Measurements from ENCODE around the gene SLC13A3. TPM values are rescaled to one million over a fixed set of nuclear protein-coding genes. Genes with fewer than 3 reads are reported as not detected.

Gene SLC13A3
- total RNA-seq, 1 experiment from 2014 or later, result 9.1 TPM

DNA sequence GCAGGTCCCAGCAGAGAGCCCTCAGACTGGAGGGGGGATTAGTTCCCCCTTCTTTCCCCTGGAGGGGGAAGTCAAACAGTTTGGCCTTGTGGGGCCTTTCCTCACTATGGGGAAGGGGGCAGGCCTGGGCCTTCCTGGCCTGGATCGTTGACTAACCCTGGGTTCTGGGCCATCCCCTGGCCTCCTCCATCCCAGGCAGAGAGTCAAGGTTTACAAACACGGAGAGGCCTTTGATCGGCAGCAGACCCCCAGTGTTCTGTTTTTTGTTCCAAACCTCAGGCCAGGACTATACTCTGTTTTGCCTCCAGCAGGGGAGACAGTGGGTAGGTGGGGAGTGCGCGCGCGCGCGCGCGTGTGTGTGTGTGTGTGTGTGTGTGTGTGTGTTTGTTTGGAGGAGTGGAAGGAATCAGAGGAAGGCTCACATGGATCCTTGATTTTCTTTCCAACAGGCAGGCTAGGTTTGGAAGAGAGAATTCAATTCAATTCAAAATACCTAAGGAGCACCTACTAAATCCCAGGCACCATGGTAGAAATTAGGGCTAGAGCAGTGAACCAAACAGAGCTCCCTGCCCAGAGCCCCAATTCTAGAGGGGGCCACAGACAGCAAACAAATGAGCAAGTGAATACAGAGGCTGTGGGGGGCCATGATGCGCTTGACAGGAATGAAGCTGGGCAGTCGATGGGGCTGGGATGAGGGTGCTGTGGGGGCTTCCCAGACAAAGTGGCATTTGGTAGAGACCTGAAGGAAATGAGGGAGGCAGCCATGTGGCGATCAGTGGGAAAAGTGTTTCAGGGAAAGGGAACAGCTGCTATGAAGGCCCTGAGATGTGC lies 23.2 kb upstream of the SLC13A3 start:
- H3K27me3 ChIP-seq (ENCODE audit: insufficient read depth, low read depth), result no peaks in the 10 kb centered on the region
- CTCF ChIA-PET, result no interaction called here
- H3K9me2 ChIP-seq (ENCODE audit: insufficient read depth), result no peaks in the 10 kb centered on the region
- no peak overlapping the region for H3K27ac ChIP-seq
- no peaks in the 10 kb centered on the region for H3K36me3 ChIP-seq (ENCODE audit: low read depth)
- intact Hi-C loops (cut with micrococcal nuclease; ENCODE audit: unreplicated experiment), result no loop called here
- no peak for TF ChIP-seq EZH2 (IDR thresholded peaks at IDR 0.05; ENCODE audit: low read depth)
- TF ChIP-seq, protein P1, sequence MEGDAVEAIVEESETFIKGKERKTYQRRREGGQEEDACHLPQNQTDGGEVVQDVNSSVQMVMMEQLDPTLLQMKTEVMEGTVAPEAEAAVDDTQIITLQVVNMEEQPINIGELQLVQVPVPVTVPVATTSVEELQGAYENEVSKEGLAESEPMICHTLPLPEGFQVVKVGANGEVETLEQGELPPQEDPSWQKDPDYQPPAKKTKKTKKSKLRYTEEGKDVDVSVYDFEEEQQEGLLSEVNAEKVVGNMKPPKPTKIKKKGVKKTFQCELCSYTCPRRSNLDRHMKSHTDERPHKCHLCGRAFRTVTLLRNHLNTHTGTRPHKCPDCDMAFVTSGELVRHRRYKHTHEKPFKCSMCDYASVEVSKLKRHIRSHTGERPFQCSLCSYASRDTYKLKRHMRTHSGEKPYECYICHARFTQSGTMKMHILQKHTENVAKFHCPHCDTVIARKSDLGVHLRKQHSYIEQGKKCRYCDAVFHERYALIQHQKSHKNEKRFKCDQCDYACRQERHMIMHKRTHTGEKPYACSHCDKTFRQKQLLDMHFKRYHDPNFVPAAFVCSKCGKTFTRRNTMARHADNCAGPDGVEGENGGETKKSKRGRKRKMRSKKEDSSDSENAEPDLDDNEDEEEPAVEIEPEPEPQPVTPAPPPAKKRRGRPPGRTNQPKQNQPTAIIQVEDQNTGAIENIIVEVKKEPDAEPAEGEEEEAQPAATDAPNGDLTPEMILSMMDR (conservative IDR thresholded peaks at IDR 0.05), result no peak
- H3F3A ChIP-seq (ENCODE audit: insufficient read depth, low read depth), result no peaks in the 10 kb centered on the region
- no peak overlapping the region for H3K4me3 ChIP-seq
- no peak overlapping the region for H2AFZ ChIP-seq
- no peak overlapping the region for H3K4me2 ChIP-seq
- BruUV-seq (replicated peaks), result no TSS peak
- POLR2A ChIA-PET (ENCODE audit: unreplicated experiment), result no interaction called here
- 0 out of 2 replicates have a peak, but pooled peaks cover 5% of the 10 kb centered on the region for H4K20me1 ChIP-seq (ENCODE audit: insufficient read depth)
- no peak for DNase-seq
- H3K79me2 ChIP-seq (ENCODE audit: low read depth), result no peaks in the 10 kb centered on the region
- H3K4me1 ChIP-seq (replicated peaks; ENCODE audit: insufficient read depth), result no peaks in the 10 kb centered on the region
- no peaks in the 10 kb centered on the region for H3K9me3 ChIP-seq (ENCODE audit: insufficient read depth, low read depth)

DNA sequence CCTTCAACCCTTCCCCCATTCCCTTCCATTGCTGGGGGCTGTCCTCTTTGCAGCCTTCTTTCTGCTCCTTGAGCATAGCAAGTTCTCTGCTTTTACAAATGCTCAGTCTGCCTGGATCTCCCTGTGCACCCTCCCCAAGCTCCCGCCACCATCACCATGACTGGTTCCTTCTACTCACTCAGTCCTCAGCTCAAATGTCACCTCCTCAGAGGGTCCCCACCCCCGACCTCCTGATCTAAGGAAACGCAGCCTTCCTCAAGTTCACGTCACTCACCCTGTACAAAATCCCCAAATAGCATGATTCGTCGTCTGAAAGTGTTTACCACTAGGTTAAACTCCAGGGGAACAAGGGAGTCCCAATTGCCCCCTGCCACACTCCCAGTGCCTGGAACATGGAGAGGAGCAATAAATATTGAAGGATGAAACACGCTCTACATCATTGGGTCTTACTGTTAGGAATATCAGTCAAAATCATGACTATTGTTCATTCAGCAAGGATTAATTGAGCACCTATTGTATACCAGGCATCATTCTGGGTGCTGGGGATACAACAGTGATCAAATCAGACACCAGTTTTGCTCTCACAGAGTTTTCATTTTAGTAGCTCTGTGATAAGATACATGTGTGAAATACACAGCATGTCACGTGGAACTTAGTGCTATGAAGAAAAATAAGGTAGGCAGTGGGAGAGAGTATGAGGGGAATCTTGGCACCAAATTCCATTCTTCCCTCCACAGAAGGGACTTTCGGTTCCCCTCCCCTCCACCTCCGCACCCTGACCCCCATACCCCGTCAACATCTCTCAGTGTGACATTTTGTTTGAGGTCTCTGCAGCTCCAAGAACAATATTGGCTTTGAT lies 22.4 kb upstream of the SLC13A3 start:
- no peak for TF ChIP-seq EZH2 (IDR thresholded peaks at IDR 0.05; ENCODE audit: low read depth)
- TF ChIP-seq, protein P1 (conservative IDR thresholded peaks at IDR 0.05), result no peak
- CTCF ChIA-PET, result no interaction called here
- Histone ChIP-seq H3K9me3 (ENCODE audit: insufficient read depth, low read depth) (no peaks in the 10 kb centered on the region), H2AFZ (no peak overlapping the region), H3K36me3 (ENCODE audit: low read depth) (no peaks in the 10 kb centered on the region), H3K27me3 (ENCODE audit: insufficient read depth, low read depth) (no peaks in the 10 kb centered on the region), H3K4me1 (replicated peaks; ENCODE audit: insufficient read depth) (no peaks in the 10 kb centered on the region), H3K4me3 (no peak overlapping the region), H4K20me1 (ENCODE audit: insufficient read depth) (0 out of 2 replicates have a peak, but pooled peaks cover 5% of the 10 kb centered on the region), H3K27ac (no peak overlapping the region), H3K4me2 (no peak overlapping the region), H3F3A (ENCODE audit: insufficient read depth, low read depth) (no peaks in the 10 kb centered on the region), H3K79me2 (ENCODE audit: low read depth) (no peaks in the 10 kb centered on the region), H3K9me2 (ENCODE audit: insufficient read depth) (no peaks in the 10 kb centered on the region)
- BruUV-seq (replicated peaks), result no TSS peak
- no peak for DNase-seq
- intact Hi-C loops (cut with micrococcal nuclease; ENCODE audit: unreplicated experiment), result no loop called here
- POLR2A ChIA-PET (ENCODE audit: unreplicated experiment), result no interaction called here

DNA sequence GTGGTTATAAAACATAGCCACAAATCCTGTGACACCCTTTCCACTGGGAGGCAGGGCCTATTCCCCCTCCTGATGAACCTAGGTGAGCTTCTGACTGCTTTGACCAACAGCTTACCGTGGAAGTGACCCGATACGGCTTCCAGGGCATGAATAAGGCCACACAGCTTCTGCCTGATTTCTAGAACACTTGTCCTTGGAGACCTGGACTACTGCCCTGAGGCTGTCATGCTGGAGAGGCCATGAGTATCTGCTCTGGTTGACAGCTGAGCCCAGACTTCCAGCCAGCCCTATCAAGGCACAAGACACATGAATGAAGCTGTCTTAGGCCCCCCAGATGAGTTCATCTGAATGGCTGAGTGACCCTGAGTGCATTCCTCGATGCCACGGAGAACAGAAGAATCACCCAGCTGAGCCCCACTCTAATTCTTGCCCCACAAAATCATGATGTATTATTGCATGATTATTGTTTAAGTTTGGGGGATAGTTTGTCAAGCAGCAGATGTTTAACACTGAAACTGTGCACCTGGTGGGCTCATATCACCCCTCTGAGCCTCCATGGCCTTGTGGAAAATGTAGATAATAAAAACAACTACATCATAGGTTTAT lies 21.4 kb upstream of the SLC13A3 start:
- H3F3A ChIP-seq (ENCODE audit: insufficient read depth, low read depth), result no peaks in the 10 kb centered on the region

More for the DNA sequence above, 21.4 kb upstream of the SLC13A3 start:
- Histone ChIP-seq H3K27ac (no peak overlapping the region), H3K9me2 (ENCODE audit: insufficient read depth) (no peaks in the 10 kb centered on the region), H4K20me1 (ENCODE audit: insufficient read depth) (0 out of 2 replicates have a peak, but pooled peaks cover 5% of the 10 kb centered on the region), H3K36me3 (ENCODE audit: low read depth) (no peaks in the 10 kb centered on the region), H3K4me1 (replicated peaks; ENCODE audit: insufficient read depth) (no peaks in the 10 kb centered on the region), H3K4me2 (no peak overlapping the region), H3K4me3 (no peak overlapping the region), H2AFZ (no peak overlapping the region), H3K27me3 (ENCODE audit: insufficient read depth, low read depth) (no peaks in the 10 kb centered on the region), H3K9me3 (ENCODE audit: insufficient read depth, low read depth) (no peaks in the 10 kb centered on the region), H3K79me2 (ENCODE audit: low read depth) (no peaks in the 10 kb centered on the region)
- ChIA-PET CTCF (no interaction called here), POLR2A (ENCODE audit: unreplicated experiment) (no interaction called here)
- BruUV-seq (replicated peaks), result no TSS peak
- no peak for TF ChIP-seq EZH2 (IDR thresholded peaks at IDR 0.05; ENCODE audit: low read depth)
- TF ChIP-seq, protein P1 (conservative IDR thresholded peaks at IDR 0.05), result no peak
- intact Hi-C loops (cut with micrococcal nuclease; ENCODE audit: unreplicated experiment), result no loop called here
- no peak for DNase-seq

Data from PC-9 (cell line).